NCI-H146 (cell line): ENCODE data around the gene PCDHGB7.
"Not testable (repeated sequence)": the region's sequence is repeated elsewhere in the genome, so short reads cannot be mapped to it uniquely, and the experiment has no call there.

Experiments
- DNase-seq: peaks from one replicate; lab custom pipeline; 2025; lab: John Stamatoyannopoulos, UW

Gene PCDHGB7

DNA sequence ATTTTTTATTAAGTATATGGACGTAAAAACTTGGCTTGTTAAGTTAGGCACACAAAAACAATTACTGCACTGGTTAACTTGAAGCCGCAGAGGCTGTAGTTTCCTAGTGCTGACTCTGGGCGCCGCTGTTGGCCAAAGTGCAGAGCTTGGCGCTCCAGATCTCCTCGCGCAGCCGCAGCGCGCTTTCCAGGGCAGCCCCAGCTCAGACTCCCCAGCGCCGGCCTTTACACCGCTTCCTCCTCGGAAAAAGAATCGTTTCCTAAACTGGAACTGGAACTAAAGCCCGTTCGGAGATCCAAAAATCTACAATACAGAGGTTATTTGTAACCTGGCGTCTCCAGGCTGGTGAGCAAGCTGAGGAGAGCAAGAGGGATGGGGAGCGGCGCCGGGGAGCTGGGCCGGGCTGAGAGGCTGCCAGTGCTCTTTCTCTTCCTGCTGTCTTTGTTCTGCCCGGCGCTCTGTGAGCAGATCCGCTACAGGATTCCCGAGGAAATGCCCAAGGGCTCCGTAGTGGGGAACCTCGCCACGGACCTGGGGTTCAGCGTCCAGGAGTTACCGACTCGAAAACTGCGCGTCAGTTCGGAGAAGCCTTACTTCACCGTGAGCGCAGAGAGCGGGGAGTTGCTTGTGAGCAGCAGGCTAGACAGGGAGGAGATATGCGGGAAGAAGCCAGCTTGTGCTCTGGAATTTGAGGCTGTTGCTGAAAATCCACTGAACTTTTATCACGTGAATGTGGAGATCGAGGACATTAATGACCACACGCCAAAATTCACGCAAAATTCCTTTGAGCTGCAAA is 19.5 kb upstream of the PCDHGB7 start, which contains the start of gene PCDHGB5:
Gene PCDHGB5, plus strand, starts transcription at position 192 of the 796 bp plus-strand sequence. Its CDS starts 181 bp downstream, at position 373.
- not testable (repeated sequence) for DNase-seq

DNA sequence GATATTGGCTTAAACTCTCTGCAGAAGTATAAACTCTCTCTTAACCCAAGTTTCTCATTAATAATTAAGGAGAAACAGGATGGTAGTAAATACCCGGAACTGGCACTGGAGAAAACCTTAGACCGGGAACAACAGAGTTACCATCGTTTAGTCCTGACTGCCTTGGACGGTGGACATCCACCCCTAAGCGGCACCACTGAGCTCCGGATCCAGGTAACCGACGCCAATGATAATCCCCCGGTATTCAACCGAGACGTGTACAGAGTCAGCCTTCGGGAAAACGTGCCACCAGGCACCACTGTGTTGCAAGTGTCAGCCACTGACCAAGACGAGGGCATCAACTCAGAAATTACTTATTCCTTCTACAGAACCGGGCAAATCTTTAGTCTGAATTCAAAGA is 18.9 kb upstream of the PCDHGB7 start:
- no peak for DNase-seq

DNA sequence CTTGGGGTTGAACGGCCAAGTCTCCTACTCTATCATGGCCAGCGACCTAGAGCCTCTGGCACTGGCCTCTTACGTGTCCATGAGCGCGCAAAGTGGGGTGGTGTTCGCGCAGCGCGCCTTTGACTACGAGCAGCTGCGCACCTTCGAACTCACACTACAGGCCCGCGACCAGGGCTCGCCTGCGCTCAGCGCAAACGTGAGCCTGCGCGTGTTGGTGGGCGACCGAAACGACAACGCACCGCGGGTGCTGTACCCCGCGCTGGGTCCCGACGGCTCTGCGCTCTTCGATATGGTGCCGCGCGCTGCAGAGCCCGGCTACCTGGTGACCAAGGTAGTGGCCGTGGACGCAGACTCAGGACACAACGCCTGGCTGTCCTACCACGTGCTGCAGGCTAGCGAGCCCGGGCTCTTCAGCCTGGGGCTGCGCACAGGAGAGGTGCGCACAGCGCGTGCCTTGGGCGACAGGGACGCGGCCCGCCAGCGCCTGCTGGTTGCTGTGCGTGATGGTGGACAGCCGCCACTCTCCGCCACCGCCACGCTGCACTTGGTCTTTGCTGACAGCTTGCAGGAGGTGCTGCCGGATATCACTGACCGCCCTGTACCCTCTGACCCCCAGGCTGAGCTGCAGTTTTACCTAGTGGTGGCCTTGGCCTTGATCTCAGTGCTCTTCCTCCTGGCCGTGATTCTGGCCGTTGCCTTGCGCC is 17.8 kb upstream of the PCDHGB7 start:
- DNase-seq = no peak

DNA sequence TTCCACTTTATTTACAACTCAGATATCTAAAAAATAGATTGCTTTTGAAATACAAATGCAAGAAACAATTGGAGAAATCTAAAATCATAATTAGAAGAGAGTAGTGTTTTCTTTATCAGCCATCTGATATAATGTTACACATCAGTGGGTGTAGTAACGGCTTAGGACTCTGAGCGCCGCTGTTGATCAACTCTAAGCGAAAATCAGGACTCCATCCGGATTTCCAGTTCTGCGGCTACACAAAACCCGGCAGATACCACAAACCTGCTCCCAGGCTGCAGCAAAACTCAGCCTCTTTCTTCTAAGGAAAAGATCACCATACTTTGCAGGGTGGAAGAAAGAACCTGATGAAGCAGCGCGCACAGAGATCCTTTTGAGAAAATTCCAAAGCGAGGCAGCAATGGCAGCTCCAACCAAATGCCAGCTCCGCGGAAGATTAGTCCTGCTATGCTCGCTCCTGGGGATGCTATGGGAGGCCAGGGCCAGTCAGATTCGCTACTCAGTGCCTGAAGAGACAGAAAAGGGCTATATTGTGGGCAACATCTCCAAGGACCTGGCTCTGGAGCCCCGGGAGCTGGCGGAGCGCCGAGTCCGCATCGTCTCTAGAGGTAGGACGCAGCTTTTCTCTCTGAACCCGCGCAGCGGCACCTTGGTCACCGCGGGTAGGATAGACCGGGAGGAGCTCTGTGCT is 14.8 kb upstream of the PCDHGB7 start, which contains the start of gene PCDHGA9:
Gene PCDHGA9, plus strand, starts transcription at position 226 of the 691 bp plus-strand sequence. Its CDS starts 175 bp downstream, at position 401.
- no peak for DNase-seq

DNA sequence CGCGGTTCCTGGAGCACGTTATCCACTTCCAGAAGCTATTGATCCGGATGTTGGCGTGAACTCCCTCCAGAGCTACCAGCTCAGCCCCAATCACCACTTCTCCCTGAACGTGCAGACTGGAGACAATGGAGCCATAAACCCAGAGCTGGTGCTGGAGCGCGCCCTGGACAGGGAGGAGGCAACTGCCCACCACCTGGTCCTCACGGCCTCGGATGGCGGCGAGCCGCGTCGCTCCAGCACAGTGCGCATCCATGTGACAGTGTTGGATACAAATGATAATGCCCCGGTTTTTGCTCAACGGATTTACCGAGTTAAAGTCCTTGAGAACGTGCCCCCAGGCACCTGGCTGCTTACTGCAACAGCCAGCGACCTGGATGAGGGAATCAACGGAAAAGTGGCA is 14.1 kb upstream of the PCDHGB7 start:
- DNase-seq = no peak

DNA sequence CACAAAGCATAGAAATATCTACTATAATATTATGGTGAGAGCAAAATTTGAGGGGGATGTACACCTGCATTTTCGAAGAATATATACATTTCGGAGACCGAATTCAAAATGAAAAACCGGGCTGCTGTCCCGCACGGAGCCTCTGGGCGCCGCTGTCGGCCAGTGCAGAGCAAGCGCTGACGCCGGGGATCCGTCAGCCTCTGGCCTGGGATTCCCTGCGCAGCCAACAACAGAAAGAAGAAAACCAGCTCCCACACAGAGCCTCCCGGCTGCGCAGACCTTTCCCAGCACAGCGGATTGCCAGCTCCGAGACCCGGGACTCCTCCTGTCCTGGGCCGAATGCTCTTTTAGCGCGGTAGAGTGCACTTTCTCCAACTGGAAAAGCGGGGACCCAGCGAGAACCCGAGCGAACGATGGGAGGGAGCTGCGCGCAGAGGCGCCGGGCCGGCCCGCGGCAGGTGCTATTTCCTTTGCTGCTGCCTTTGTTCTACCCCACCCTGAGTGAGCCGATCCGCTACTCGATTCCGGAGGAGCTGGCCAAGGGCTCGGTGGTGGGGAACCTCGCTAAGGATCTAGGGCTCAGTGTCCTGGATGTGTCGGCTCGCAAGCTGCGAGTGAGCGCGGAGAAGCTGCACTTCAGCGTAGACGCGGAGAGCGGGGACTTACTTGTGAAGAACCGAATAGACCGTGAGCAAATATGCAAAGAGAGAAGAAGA is 9.5 kb upstream of the PCDHGB7 start, which contains the start of gene PCDHGB6:
Gene PCDHGB6, plus strand, starts transcription at position 232 of the 716 bp plus-strand sequence. Its CDS starts 182 bp downstream, at position 414.
- not testable (repeated sequence) for DNase-seq

DNA sequence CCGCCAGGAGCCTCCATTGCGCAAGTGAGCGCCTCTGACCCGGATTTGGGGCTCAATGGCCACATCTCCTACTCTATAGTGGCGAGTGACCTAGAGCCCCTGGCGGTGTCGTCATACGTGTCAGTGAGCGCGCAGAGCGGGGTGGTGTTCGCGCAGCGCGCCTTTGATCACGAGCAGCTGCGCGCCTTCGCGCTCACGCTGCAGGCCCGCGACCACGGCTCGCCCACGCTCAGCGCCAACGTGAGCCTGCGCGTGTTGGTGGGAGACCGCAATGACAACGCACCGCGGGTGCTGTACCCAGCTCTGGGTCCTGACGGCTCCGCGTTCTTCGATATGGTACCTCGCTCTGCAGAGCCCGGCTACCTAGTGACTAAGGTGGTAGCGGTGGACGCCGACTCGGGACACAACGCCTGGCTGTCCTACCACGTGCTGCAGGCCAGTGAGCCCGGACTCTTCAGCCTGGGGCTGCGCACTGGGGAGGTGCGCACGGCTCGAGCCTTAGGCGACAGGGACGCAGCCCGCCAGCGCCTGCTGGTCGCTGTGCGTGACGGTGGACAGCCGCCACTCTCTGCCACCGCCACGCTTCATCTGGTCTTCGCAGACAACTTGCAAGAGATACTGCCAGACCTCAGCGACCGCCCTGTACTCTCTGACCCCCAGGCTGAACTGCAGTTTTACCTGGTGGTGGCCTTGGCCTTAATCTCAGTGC is 7.7 kb upstream of the PCDHGB7 start:
- DNase-seq = no peak

DNA sequence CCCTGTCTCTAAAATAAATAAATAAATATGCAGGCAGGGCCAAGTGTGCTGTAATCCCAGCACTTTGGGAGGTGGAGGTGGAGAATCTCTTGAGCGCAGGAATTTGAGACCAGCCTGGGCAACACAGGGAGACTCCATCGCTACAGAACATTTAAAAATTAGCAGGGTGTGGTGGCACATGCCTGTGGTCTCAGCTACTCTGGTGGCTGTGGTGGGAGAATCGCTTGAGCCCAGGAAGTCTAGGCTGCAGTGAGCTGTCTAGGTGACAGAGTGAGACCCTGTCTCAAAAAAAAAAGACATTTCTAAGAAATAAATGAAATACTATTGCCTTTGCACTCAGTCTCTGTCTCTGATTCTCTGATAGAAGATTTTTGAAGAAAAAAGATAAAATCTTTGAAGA is 5.9 kb upstream of the PCDHGB7 start:
- DNase-seq = no peak

DNA sequence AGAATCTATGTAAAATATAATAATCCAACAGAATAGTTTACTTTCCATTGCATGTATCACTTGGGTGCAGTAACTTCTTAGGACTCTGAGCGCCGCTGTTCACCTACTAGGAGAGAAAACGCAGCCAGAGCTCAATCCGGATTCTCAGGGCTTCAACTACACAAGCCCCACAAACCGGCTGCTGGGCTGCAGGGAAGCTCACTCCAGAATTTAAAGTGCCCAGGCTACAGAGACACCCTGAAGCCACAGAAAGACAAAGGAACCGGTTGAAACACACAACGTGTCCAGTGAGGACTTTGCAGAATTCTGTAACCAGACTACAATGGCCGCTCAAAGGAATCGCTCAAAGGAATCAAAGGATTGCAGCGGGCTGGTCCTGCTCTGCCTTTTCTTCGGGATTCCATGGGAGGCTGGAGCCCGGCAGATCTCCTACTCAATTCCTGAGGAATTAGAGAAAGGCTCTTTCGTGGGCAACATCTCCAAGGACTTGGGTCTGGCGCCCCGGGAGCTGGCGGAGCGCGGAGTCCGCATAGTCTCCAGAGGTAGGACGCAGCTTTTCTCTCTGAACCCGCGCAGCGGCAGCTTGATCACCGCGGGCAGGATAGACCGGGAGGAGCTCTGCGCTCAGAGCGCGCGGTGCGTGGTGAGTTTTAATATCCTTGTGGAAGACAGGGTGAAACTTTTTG is 4.5 kb upstream of the PCDHGB7 start, which contains the start of gene PCDHGA10:
Gene PCDHGA10, plus strand, starts transcription at position 134 of the 686 bp plus-strand sequence. Its CDS starts 189 bp downstream, at position 323.
- no peak for DNase-seq

DNA sequence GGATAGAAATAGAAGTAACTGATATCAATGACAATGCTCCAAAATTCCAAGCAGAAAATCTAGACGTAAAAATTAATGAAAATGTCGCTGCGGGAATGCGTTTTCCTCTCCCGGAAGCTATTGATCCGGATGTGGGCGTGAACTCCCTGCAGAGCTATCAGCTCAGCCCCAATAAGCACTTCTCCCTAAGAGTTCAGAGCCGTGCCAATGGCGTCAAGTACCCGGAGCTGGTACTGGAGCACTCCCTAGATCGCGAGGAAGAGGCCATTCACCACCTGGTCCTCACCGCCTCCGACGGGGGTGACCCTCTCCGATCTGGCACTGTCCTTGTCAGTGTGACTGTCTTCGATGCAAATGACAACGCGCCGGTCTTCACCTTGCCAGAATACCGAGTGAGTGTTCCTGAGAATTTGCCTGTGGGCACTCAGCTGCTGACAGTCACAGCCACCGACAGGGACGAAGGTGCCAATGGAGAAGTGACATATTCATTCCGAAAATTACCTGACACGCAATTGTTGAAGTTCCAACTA is 3.9 kb upstream of the PCDHGB7 start:
- DNase-seq = no peak

DNA sequence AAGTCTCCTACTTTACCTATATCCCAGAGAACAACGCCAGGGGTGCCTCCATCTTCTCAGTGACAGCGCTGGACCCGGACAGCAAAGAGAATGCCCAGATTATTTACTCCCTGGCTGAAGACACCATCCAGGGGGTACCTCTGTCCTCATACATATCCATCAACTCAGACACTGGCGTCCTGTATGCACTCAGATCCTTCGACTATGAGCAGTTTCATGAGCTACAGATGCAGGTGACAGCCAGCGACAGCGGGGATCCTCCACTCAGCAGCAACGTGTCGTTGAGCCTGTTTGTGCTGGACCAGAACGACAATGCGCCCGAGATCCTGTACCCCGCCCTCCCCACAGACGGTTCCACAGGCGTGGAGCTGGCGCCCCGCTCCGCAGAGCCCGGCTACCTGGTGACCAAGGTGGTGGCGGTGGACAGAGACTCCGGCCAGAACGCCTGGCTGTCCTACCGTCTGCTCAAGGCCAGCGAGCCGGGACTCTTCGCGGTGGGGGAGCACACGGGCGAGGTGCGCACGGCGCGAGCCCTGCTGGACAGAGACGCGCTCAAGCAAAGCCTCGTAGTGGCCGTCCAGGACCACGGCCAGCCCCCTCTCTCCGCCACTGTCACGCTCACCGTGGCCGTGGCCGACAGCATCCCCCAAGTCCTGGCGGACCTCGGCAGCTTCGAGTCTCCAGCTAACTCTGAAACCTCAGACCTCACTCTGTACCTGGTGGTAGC is 2.8 kb upstream of the PCDHGB7 start:
- DNase-seq = not testable (repeated sequence)

DNA sequence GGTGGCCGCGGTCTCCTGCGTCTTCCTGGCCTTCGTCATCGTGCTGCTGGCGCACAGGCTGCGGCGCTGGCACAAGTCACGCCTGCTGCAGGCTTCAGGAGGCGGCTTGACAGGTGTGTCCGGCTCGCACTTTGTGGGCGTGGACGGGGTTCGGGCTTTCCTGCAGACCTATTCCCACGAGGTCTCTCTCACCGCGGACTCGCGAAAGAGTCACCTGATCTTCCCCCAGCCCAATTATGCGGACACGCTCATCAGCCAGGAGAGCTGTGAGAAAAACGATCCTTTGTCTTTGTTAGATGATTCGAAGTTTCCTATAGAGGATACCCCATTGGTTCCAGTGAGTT is 2.2 kb upstream of the PCDHGB7 start:
- not testable (repeated sequence) for DNase-seq

DNA sequence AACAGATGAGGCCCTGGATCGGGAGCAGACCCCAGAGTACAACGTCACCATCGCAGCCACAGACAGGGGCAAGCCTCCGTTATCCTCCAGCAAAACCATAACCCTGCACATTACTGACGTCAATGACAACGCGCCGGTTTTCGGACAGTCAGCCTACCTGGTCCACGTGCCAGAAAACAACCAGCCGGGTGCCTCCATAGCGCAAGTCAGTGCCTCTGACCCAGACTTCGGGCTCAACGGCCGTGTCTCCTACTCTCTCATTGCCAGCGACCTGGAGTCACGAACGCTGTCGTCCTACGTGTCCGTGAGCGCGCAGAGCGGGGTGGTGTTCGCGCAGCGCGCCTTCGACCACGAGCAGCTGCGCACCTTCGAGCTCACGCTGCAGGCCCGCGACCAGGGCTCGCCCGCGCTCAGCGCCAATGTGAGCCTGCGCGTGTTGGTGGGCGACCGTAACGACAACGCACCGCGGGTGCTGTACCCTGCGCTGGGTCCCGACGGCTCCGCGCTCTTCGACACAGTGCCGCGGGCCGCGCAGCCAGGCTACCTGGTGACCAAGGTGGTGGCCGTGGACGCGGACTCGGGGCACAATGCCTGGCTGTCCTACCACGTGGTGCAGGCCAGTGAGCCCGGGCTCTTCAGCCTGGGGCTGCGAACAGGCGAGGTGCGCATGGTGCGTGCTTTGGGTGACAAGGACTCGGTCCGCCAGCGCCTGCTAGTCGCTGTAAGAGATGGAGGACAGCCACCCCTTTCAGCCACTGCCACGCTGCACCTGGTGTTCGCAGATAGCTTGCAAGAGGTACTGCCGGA is 1.8 kb downstream of the PCDHGB7 start:
- no peak for DNase-seq

DNA sequence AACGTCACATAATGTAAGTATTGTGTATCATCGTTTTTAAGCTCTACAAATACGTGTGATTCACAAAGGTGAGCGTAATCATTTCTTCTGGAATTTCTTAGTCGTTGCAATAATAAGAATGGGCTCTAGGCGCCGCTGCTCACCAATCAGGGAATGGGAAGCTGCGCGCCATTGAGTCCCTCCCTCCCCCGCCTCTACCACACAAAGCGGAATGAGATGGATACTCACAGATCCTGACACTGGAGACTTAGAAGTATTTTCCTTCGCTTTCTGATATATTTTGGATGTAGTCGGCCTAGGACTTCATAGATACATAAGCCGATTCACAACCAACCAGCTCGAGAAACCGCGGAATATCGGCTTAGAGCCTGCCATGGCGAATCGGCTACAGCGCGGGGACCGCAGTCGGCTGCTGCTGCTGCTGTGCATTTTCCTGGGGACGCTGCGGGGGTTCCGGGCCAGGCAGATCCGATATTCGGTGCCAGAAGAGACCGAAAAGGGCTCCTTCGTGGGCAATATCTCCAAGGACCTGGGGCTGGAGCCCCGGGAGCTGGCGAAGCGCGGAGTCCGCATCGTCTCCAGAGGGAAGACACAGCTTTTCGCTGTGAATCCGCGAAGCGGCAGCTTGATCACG is 3.5 kb downstream of the PCDHGB7 start, which contains the start of gene PCDHGA11:
Gene PCDHGA11, plus strand, starts transcription at position 197 of the 634 bp plus-strand sequence. Its CDS starts 177 bp downstream, at position 374.
- DNase-seq = no peak

DNA sequence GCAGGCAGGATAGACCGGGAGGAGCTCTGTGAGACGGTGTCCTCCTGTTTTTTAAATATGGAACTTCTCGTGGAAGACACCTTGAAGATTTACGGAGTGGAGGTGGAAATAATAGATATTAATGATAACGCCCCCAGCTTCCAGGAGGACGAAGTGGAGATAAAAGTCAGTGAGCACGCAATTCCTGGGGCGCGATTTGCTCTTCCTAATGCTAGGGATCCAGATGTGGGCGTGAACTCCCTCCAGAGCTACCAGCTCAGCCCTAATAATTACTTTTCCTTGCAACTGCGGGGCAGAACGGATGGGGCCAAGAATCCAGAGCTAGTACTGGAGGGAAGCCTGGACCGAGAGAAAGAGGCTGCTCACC is 4.0 kb downstream of the PCDHGB7 start:
- no peak for DNase-seq

DNA sequence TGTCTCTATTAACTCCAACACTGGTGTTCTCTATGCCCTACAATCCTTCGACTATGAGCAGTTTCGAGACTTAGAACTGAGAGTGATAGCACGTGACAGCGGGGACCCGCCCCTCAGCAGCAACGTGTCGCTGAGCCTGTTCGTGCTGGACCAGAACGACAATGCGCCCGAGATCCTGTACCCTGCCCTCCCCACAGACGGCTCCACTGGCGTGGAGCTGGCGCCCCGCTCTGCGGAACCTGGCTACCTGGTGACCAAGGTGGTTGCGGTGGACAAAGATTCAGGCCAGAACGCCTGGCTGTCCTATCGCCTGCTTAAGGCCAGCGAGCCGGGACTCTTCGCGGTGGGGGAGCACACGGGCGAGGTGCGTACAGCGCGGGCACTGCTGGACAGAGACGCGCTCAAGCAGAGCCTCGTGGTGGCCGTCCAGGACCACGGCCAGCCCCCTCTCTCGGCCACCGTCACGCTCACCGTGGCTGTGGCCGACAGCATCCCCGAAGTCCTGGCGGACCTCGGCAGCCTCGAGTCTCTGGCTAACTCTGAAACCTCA is 5.3 kb downstream of the PCDHGB7 start:
- DNase-seq = no peak

DNA sequence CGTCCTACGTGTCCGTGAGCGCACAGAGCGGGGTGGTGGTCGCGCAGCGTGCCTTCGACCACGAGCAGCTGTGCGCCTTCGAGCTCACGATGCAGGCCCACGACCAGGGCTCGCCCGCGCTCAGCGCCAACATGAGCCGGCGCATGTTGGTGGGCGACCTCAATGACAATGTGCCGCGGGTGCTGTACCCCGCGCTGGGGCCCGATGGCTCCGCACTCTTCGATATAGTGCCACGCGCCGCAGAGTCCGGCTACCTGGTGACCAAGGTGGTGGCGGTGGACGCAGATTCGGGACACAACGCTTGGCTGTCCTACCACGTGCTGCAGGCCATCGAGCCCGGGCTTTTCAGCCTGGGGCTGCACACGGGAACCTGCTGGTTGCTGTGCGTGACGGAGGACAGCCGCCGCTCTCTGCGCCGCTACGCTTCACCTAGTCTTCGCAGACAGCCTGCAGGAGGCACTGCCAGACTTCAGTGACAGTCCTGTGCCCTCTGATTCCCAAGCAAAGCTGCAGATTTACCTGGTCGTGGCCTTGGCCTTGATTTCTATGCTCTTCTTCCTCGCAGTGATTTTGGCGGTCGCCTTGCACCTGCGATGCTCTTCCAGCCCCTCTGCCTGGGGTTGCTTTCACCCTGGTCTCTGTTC is 10.4 kb downstream of the PCDHGB7 start:
- no peak for DNase-seq
